ENCODE measurements around the gene ERICH3.

ERICH3 gene

DNA sequence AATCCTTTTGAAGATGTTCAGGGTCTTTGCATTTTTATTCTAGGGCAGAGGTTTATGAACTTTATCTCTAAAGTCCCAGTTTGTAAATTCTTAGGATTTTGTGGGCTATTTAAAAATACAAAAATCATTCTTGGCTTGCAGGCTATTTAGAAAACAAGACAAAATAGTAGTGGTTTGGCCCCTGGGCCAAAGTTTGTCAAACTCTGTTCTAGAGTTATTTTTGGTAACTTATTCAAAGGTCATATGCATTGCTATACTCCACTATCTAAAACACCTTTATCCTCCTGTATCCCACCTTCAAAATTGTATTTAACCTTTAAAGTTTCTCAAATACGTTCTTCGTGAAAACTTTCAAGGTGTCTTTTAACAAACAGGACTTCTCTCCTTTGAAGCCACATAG, 85.7 kb downstream of the ERICH3 start:
- DNase-seq (ENCODE audit: low read depth), result no peak

DNA sequence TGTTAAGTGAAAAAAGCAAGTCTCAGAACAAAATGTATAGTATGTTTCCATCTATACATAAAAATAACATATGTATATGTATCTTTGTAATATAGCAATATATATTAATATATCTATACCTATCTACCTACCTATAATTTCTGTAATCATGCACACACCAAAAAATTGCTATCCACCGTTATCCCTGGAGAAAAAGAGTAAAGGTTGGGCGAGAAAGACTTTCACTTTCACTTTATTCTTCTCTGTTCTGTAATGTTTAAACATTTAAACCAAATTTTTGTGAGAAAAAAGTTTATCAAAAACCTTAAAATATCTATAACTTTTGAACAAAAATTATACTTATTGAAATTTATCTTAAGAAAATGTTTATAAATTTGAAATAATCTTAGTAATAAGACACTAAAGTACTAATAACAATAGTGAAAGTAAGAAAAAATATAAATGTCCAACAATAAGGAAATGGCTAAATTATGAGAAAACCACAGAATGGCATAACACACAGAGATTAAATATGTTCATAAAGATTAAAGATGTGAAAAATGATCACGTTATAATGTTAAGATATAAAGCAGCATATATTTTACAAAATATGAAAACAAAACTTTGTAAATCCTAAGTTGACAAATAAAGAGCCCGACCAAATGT, 87.2 kb downstream of the ERICH3 start:
- DNase-seq (ENCODE audit: low read depth), result no peak

DNA sequence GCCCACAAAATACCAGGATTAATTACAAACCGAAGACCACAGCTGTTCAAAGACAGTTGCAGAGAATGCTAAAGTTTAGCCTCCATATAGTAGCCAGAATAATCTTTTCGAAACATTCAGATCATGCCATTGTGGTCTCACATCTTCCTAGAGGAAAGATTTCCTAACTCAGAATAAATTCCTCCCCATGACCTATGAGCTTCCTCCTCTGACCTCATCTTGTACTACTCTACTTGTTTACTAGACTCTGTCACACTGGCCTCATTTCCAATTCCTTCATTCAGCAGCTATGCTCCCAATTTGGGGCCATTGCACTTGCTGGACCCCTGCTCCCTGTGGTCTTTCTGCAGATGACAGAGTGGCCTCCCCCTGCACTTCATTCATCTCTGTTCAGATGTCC, 89.4 kb downstream of the ERICH3 start:
- DNase-seq (ENCODE audit: low read depth), result no peak

DNA sequence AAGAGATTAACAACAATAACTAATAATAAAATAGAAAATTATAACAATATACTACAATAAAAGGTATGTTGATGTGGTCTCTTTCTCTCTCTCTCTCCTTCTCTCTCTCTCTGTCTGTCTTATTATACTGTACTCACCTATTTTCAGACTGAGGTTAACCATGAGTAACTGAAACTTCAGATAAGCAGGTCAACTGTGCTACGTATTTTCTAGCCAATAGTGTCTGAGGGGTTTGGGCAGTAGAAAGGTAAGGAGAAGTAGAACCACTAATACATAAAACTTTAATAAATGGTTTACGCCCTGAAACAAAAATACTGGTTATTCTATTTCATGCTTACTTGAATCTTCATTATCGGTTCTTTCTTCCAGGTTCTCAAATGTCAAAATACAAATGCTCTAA, 90.2 kb downstream of the ERICH3 start:
- no peak for DNase-seq (ENCODE audit: low read depth)

DNA sequence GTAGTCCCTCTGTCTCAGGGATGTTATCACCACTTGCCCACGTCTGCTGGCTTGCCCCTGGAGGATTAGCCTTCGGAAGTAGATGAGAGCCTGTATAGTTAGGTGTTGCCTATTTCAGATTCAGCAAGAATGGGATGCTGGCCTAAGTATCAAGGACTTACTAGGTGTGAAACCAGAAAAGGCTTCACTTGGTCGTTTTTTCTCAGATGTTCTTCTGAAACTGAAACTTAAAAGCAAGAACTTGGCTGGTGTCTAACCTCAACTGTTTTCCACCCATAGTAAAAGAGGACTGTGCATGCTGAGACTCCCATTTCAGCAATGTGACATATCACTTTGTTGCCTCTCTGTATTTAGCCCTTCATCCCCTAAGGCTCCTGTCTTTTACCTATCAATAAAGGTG, 94.2 kb downstream of the ERICH3 start:
- DNase-seq (ENCODE audit: low read depth), result no peak

DNA sequence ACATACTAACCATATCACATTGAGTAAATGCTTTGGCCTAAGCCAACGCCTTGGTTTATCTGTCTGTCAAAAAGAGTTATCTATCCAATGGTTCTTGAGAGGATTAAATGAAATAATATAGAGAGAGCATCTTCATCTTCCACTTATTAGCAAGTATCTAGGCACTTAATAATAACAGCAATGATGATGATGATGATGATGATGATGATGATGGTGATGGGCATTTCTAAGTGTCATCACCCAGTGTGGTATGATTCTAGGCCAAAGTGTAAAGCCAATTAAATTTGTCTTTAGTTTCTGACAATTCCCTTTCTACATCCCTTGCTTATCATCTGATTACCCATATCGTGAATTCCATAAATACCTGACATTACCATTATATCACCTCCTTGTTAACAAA, 95.5 kb downstream of the ERICH3 start:
- DNase-seq (ENCODE audit: low read depth), result no peak

DNA sequence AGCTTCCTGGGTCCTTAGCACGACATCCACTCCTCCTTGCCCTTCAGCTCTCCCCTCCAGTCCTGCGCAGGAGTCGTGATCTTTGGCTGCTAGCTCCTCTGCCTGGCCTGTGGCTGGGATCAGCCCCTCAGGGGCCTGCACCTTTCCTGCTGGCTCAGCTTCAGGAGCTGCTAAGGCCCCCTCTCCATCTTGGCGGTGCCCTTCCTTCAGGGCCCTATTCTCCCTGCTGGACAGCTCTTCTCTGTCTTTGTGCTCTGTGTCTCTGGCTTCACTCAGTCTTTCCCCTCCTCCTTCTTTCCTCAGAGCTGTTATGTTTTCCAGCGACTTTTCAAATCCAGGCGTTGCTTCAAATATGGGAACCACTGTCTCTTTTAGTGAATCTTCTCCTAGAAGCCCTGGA, 101.7 kb downstream of the ERICH3 start:
- no peak for DNase-seq (ENCODE audit: low read depth)

DNA sequence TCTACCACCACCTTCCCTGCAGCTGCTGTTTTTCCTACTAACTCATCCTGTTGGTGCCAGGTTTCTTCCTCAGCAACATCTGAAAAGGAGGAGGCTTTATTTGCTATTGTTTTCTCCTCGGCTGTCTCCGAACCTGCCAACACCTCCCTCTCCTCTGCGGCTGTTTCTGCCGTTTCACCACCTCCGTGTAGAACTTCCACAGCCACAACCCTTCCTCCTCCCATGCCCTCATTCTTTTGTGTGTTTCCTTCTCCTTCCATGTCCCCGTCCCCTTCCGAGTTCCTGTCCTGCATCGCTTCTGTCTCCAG, 102.1 kb downstream of the ERICH3 start:
- no peak for DNase-seq (ENCODE audit: low read depth)

DNA sequence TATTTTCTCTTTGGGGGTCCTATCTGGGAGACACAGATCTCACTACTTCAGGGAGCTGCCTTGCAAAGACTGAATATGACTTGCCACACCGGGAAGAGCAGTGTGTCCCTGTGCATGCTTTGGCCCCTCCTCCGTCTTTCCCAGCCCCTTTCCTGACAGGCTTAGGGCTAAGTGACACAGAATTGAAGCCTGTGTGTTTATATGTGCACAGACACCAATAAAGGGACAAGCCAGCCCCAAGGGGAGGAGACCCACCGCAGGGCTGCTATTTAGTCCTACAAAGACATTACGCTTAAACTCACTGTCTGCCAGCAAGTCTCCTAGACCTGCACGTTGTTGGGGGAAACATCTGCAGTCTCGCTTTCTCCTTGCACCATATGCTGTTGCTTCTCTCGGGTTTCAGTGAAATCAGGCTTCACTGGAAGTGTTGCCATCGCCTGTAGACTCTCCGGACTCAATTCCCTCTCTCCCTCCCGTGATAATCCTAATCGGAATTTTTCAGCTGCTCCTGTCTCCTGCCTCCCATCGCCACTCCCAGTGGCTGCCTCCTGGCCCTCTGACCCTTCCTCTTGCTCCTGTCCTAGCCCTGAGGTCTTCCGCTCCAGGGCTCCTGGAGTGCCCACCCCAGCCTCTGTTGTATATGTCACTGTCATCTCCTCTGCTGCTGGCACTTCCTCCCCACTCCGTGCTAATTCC, 102.6 kb downstream of the ERICH3 start:
- no peak for DNase-seq (ENCODE audit: low read depth)

DNA sequence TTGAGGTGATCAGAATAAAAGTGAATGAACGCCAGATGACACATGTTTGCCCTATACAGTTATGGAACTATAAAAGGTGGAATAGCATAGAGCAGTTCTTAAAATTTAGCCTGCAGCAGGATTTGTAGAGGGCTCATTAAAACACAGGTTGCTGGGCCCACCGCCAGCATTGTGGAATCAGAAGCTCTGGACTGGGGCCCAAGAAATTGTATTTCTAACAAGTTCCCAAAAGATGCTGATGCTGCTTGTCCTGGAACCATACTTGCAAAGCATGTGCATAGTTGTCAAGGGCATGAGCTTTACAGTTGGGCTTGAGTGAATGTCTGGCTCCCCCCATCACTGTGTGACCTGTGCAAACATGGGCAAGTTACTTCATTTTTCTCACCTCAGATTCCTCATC, 123.7 kb downstream of the ERICH3 start:
- no peak for DNase-seq (ENCODE audit: low read depth)

DNA sequence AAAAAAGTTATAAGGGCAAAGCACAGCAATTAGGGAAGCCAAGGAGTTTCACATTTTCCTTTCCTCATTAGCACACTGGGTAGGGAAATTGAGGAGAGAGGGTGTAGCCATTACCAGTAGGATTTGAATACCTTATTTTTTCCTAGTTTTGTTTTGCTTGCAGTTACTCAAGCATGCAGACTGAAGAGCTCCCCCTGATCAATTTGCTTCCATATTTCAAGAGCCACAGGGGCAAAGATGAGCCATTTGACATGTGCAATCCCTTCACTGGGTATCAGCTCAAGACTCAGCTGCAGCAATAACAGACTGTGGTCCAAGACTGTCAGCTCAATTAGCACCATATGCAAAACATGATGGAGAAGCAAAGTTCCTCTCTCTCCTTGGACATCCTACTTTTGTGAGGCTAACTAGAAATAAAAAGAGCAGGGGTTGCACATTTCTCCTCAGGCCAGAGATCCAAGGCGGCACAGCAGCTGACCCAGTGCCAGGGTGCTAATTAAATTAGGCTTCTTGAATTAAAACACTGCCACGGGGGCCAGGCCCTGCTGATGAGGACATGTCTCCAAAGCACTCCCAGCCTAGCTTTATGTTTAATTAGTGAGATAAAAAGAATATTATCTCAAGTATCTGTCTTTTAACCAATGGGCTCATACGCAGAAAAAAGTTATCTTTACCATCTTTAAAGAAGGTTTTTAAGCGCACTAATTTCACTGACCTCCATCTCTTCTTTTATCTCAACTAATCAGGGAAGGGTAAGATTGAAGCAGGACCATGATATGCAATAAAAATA, 124.4 kb downstream of the ERICH3 start:
- DNase-seq (ENCODE audit: low read depth), result no peak

DNA sequence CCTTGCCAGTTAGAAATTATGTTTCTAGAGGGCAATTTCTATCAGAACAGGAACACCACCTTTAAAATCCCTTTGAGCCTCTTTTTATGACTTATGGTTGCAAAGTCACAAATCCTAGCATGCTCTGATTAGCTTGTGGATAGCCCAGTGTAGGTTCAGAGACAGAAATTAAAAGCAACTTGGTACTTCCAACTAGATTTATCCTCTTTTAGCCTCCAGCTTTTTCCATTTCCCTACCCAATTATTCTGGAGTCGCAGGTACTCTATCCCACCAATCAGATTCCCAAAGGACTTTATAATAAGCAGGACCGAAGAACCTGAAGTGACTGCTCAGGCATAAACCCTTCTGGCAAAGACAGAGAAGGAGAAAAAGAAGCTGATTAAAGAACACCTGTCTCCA, 127.8 kb downstream of the ERICH3 start:
- no peak for DNase-seq (ENCODE audit: low read depth)

DNA sequence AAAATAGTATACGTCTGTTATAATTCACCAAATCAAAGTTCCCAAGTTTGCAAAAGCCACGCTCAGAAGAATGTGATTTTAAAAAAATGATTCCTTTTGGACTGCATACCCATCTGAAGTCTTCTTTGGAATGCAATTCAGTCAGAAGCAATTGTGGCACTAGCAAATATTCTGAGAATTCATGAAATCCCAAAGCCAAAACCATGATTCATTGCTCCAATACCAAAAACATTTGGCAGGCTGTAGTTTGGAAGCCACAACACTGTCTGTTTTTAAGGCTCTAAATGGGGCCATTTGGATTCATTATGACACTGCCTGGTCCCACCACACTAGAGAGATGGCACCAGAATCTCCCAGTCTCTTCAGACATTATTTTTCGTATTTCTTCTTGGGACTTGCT, 139.4 kb downstream of the ERICH3 start:
- no peak for DNase-seq (ENCODE audit: low read depth)

DNA sequence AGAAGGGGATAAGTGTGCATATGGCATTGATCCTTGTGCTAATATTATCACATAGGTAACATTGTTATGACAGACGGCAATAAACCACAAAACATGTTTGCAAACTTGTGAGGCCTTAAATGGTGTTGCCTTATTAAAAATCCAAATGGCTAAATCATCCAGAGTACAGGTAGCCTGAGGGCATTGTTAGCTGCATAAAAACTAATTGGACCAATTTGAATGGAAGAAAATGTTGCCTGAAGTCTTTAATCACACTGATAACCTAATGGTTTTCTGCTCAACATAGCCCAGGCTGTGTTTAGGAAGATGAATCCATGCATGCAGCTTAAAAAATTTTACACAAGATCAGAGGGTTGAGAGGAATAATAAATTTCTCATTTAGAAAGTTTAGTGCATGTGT, 141.8 kb downstream of the ERICH3 start:
- DNase-seq (ENCODE audit: low read depth), result no peak

DNA sequence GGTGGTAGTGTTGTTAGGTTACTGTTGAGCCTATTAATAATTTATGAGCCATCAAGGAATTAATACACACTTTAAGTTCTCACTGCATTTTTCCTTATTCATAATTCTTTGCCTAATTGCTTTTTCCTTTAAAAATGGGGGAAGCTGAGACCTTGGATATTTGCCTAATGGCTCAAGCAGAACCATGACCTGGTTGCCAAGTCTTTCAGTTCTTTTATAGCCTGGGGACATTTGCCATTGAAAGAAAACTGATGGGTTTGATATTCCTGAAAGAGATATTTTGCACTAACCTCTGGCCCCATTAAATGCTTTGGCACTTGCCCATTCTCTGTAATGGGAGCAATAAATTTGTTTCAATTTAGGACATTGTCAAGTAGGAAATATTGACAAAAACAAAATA, 142.7 kb downstream of the ERICH3 start:
- DNase-seq (ENCODE audit: low read depth), result no peak

DNA sequence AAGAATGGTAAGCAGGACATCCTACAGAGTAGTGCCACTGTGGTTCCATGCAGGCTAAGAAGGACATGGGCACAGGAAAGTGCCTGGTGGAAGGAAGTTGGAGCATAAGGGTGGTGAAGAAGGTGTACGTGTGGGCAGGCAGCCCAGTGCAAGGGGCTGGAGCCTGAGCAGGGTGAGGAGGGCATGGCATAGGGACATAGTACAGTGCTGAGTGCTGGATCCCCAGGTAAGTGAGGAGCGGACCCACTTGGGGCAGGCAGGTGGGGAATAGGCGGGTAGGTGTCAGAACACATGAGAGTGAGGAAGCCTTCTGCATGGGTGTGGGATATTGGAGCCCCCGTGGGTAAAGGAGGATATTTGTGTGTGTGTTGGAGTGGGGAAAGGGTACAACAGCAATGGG, 145.5 kb downstream of the ERICH3 start:
- DNase-seq (ENCODE audit: low read depth), result no peak

DNA sequence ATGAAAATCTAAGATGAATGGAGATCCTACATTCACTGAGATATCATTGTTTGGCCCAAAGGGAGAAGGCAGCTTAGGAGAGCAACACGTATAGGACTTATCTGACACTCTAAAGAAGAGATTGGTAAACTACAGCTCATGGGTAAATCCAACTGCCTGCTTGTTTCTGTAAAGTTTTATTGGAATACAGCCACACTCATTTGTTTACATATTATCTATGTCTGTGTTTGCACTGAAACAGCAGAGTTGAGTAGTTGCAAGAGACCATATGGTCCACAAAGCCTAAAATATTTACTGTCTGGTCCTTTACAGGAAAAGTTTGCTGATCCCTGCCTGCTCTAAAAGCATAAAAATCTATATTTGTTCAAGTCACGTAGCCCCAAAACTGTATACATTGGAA, 146.9 kb downstream of the ERICH3 start:
- no peak for DNase-seq (ENCODE audit: low read depth)

DNA sequence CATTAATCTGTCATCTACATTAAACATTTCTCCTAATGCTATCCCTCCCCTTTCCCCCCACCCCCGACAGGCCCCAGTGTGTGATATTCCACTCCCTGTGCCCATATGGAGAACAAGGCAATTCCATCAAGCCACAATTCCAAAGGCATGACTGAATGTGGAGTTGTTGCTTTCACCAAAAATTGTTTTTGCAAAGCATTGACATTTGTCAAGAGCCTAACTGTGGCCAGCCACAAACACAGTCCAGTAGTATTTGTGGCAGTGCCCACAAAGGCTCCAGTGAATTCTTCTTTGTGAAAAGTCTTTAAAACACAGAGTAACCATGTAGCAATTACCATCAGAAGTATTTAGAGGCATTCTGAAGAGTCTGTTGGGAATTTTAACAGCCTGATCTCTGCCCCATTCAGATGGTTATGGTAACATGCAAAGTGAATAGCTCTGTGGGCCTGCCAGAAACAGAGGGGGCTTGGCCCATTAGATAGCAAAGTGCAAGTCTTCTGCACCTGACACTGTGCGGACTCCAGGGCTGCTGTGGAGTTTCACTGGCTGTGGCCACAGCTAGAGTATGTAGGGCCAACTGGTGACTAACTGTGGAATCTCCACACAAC, 149.6 kb downstream of the ERICH3 start:
- no peak for DNase-seq (ENCODE audit: low read depth)

DNA sequence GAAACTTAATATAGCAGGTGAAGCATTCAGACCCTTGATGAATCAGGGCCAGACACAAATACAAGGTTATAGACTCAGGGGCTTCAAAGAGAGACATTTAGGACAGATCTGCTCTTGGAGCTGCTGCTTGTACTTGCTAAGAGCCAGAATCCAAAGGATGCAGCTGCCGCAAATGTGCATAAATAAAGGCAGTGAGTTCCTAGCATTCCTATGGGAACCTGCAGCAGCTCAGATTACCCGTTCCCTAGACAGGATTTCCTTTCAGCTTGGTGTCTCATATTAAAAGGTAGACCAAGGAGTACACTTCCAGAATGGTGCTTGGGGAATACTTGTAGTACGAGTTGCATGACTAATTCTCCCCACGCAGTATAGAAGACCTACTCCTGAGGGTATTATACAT, 151.4 kb downstream of the ERICH3 start:
- no peak for DNase-seq (ENCODE audit: low read depth)
